ENCODE data around the gene RNF157. TPM values are rescaled to one million over a fixed set of nuclear protein-coding genes. Genes with fewer than 3 reads are reported as not detected.

Gene RNF157
- total and polyA plus RNA-seq, 2 of the 13 experiments (the other 11 are each of a cell fraction or from before 2014, with no cell fraction given) = 0.44 to 1.5 TPM

DNA sequence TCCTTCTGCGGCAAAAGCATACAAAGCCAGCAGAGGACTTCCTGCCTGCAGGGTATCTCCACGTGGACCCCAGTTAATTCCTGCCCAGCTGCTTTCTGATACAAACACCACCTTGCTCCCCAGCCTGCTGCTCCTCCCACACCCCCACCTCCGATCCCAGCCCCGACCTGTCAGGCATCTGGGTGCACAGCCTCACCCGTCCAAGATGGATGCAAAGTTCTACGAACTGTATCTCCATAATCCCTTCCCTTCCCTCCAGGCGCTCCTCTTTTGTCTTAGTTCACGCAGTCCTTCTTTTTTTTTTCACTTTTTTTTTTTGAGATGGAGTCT is 83.7 kb downstream of the RNF157 start (continued):
- TF ChIP-seq, protein P1, sequence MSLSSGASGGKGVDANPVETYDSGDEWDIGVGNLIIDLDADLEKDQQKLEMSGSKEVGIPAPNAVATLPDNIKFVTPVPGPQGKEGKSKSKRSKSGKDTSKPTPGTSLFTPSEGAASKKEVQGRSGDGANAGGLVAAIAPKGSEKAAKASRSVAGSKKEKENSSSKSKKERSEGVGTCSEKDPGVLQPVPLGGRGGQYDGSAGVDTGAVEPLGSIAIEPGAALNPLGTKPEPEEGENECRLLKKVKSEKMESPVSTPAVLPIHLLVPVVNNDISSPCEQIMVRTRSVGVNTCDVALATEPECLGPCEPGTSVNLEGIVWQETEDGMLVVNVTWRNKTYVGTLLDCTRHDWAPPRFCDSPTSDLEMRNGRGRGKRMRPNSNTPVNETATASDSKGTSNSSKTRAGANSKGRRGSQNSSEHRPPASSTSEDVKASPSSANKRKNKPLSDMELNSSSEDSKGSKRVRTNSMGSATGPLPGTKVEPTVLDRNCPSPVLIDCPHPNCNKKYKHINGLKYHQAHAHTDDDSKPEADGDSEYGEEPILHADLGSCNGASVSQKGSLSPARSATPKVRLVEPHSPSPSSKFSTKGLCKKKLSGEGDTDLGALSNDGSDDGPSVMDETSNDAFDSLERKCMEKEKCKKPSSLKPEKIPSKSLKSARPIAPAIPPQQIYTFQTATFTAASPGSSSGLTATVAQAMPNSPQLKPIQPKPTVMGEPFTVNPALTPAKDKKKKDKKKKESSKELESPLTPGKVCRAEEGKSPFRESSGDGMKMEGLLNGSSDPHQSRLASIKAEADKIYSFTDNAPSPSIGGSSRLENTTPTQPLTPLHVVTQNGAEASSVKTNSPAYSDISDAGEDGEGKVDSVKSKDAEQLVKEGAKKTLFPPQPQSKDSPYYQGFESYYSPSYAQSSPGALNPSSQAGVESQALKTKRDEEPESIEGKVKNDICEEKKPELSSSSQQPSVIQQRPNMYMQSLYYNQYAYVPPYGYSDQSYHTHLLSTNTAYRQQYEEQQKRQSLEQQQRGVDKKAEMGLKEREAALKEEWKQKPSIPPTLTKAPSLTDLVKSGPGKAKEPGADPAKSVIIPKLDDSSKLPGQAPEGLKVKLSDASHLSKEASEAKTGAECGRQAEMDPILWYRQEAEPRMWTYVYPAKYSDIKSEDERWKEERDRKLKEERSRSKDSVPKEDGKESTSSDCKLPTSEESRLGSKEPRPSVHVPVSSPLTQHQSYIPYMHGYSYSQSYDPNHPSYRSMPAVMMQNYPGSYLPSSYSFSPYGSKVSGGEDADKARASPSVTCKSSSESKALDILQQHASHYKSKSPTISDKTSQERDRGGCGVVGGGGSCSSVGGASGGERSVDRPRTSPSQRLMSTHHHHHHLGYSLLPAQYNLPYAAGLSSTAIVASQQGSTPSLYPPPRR (CRISPR knock-in tag; IDR thresholded peaks at IDR 0.05; ENCODE audit: borderline replicate concordance) = no peak

- no peak for FAIRE-seq
- H3K4me3 ChIP-seq (replicated peaks in 1 of 3; ENCODE audit: insufficient read depth in 1 of 3, low read depth in 2 of 3, low read length in 3 of 3) = no peak overlapping the region
- CTCF ChIA-PET (ENCODE audit: low intra/inter-chr PET ratio, low total read pairs) = interaction anchor here (4.1 kb wide), 1 partner anchor 35 kb away, joined by 20 read pairs; no protein-coding TSS in a partner anchor
- POLR2A ChIA-PET = interaction anchor here (0.6 kb wide), 1 partner anchor 1972 kb away, joined by 3 read pairs; the partner anchor contains the start of gene TMC6
- peaks cover 16% of the 10 kb centered on the region for H3K4me1 ChIP-seq (ENCODE audit: insufficient read depth, low read length)
- in situ Hi-C loops (cut with HindIII; ENCODE audit: extremely low pct_ligation_motif_present, low pct_unique_long_range_greater_than_20kb) = loop anchor here (5.0 kb wide), 1 partner anchor 34 kb away; no protein-coding TSS in a partner anchor
- no peaks in the 10 kb centered on the region for H3K79me2 ChIP-seq (ENCODE audit: insufficient read depth, low read length)
- no peak overlapping the region for H3K27ac ChIP-seq (ENCODE audit: extremely low read length, insufficient read depth, low read length)
- H4K20me1 ChIP-seq (ENCODE audit: insufficient read depth, low read length) = no peaks in the 10 kb centered on the region
- no peak for DNase-seq (ENCODE audit: low spot score)
- no peaks in the 10 kb centered on the region for H3K9me3 ChIP-seq (ENCODE audit: low read length)
- BruUV-seq (replicated peaks) = no TSS peak
- no peak overlapping the region for H2AFZ ChIP-seq (ENCODE audit: low read length)
- no peak overlapping the region for H3K4me2 ChIP-seq (ENCODE audit: low read depth, low read length)
- no peak overlapping the region for H3K9ac ChIP-seq (ENCODE audit: insufficient read depth, low read depth, low read length)
- intact Hi-C loops (cut with micrococcal nuclease; ENCODE audit: unreplicated experiment) = no loop called here
- peaks cover 0 to 19% of the 10 kb centered on the region in 2 experiments; a peak in 2 of 5 replicates for H3K27me3 ChIP-seq (ENCODE audit: control insufficient read depth in 1 of 2, insufficient read depth in 2 of 2, low read length in 2 of 2)
- H3K36me3 ChIP-seq (replicated peaks in 1 of 2; ENCODE audit: control insufficient read depth in 1 of 2, insufficient read depth in 2 of 2, low read length in 2 of 2) = no peaks in the 10 kb centered on the region
- 47% methylated on average over 13 of the region's 13 CpGs for WGBS (ENCODE audit: low lambda C conversion rate)
- peak; percentile 8; the same call in 1 of the 3 replicates for ATAC-seq
- no peak for TF ChIP-seq SIX1 (CRISPR knock-in tag; IDR thresholded peaks at IDR 0.05; ENCODE audit: borderline replicate concordance)
- TF ChIP-seq, protein P2, sequence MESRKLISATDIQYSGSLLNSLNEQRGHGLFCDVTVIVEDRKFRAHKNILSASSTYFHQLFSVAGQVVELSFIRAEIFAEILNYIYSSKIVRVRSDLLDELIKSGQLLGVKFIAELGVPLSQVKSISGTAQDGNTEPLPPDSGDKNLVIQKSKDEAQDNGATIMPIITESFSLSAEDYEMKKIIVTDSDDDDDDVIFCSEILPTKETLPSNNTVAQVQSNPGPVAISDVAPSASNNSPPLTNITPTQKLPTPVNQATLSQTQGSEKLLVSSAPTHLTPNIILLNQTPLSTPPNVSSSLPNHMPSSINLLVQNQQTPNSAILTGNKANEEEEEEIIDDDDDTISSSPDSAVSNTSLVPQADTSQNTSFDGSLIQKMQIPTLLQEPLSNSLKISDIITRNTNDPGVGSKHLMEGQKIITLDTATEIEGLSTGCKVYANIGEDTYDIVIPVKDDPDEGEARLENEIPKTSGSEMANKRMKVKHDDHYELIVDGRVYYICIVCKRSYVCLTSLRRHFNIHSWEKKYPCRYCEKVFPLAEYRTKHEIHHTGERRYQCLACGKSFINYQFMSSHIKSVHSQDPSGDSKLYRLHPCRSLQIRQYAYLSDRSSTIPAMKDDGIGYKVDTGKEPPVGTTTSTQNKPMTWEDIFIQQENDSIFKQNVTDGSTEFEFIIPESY (CRISPR knock-in tag; IDR thresholded peaks at IDR 0.05) = peak; percentile 95
Observed at GRCh38 chr17:76155988-76156661, 84.2 kb downstream of the RNF157 start.
